Keratinocyte (primary cell): Measurements from ENCODE around the gene SYNJ2BP. TPM values are rescaled to one million over a fixed set of nuclear protein-coding genes. Genes with fewer than 3 reads are reported as not detected.
"Not testable (repeated sequence)": the region's sequence is repeated elsewhere in the genome, so short reads cannot be mapped to it uniquely, and the experiment has no call there.

Experiments used
- DNase-seq: peaks from one replicate; pipeline ENCODE4 v3.0.0-alpha.2; 2011; ENCODE audit warnings: low read depth, missing footprints, low spot score
- FAIRE-seq: peaks from 2 replicates; lab custom pipeline; 2011; peaks lifted over from hg19 to GRCh38; lab: Jason Lieb, UNC
- H2AFZ ChIP-seq: 2 replicates; pipeline ENCODE4 v1.6.0; 2012; ENCODE audit warnings: low read length, control low read depth, inconsistent platforms; ENCODE audit not compliant: control insufficient read depth
- H3K27ac ChIP-seq: 2 replicates; pipeline ENCODE4 v1.5.1; 2011; ENCODE audit warnings: low read length; ENCODE audit not compliant: control insufficient read depth, insufficient read depth
- H3K27me3 ChIP-seq: 3 replicates; pipeline ENCODE4 v1.6.0; 2011; ENCODE audit warnings: low read length; ENCODE audit not compliant: control insufficient read depth, insufficient read depth; ENCODE audit errors: extremely low read depth
- H3K36me3 ChIP-seq, 2 experiments: 2 replicates in 1 of 2; 3 replicates in 1 of 2; pipeline ENCODE4 v1.5.1; 2011; ENCODE audit warnings: low read length in 2 of 2, mild to moderate bottlenecking in 1 of 2; ENCODE audit not compliant: control insufficient read depth in 2 of 2, insufficient read depth in 2 of 2; ENCODE audit errors: extremely low read depth in 1 of 2
- H3K4me1 ChIP-seq: 3 replicates; pipeline ENCODE4 v1.5.1; 2011; ENCODE audit warnings: low read length; ENCODE audit not compliant: control insufficient read depth, insufficient read depth; ENCODE audit errors: extremely low read depth
- H3K4me2 ChIP-seq: 3 replicates; pipeline ENCODE4 v1.6.0; 2011; ENCODE audit warnings: low read depth, low read length; ENCODE audit not compliant: control insufficient read depth, insufficient read depth; ENCODE audit errors: extremely low read depth
- H3K4me3 ChIP-seq, 3 experiments: fragments of 200-600 bp in 1 of 3; sonication (generic) in 1 of 3; 2 replicates in 2 of 3; 3 replicates in 1 of 3; pipeline ENCODE4 v1.5.1; 2011 to 2016; ENCODE audit warnings: low read length in 3 of 3, mild to moderate bottlenecking in 3 of 3, control low read depth in 2 of 3, inconsistent platforms in 1 of 3, low read depth in 1 of 3, mixed read lengths in 1 of 3, mixed run types in 1 of 3, moderate library complexity in 1 of 3; ENCODE audit not compliant: control insufficient read depth in 2 of 3, insufficient read depth in 2 of 3; ENCODE audit errors: extremely low read depth in 1 of 3
- H3K79me2 ChIP-seq: 2 replicates; pipeline ENCODE4 v1.6.0; 2012; ENCODE audit warnings: low read length; ENCODE audit not compliant: control insufficient read depth, insufficient read depth
- H3K9ac ChIP-seq: 3 replicates; pipeline ENCODE4 v1.6.0; 2011; ENCODE audit warnings: low read length; ENCODE audit not compliant: control insufficient read depth, insufficient read depth; ENCODE audit errors: extremely low read depth
- H3K9me1 ChIP-seq: 3 replicates; pipeline ENCODE4 v1.6.0; 2011; ENCODE audit warnings: low read length; ENCODE audit not compliant: control insufficient read depth, insufficient read depth; ENCODE audit errors: extremely low read depth
- H3K9me3 ChIP-seq: 2 replicates; pipeline ENCODE4 v1.5.1; 2012; ENCODE audit warnings: low read depth, low read length; ENCODE audit not compliant: control insufficient read depth
- H4K20me1 ChIP-seq: 3 replicates; pipeline ENCODE4 v1.6.0; 2011; ENCODE audit warnings: low read length; ENCODE audit not compliant: control insufficient read depth, insufficient read depth; ENCODE audit errors: extremely low read depth
- EZH2 ChIP-seq: IDR thresholded peaks from one replicate; pipeline ENCODE4 v1.6.1; 2012; ENCODE audit warnings: inconsistent platforms, mild to moderate bottlenecking, low read length, moderate library complexity
- dilution Hi-C: fragments of 300-500 bp; cut with MboI; formaldehyde crosslinking; loops from one replicate; pipeline ENCODE4 v1.7.0; 2020; ENCODE audit warnings: low sequenced_read_pairs; ENCODE audit not compliant: extremely low pct_ligation_motif_present
- polyA plus RNA-seq, 5 experiments: library from polyadenylated mRNA; depleted of rRNA in 3 of 5; stranded (reverse) in 3 of 5; stranded (forward) in 1 of 5; unstranded in 1 of 5; fragments of >200 nt; gene quantifications; 1 replicate in 1 of 5; 2 replicates in 3 of 5; 3 replicates in 1 of 5; pipeline versions ENCODE4 v1.2.1 to v1.2.3, GENCODE V29; 2011 to 2012; ENCODE audit warnings: missing spikeins in 2 of 5, low read depth in 1 of 5, low replicate concordance in 1 of 5
- TF ChIP-seq, protein P1 (sequence below), 3 experiments: IDR thresholded peaks in 1 of 3; conservative IDR thresholded peaks in 1 of 3; optimal IDR thresholded peaks in 1 of 3; 2 replicates in 2 of 3; 3 replicates in 1 of 3; pipeline versions ENCODE3 to v1.5.1; 2011; ENCODE audit warnings: low read length in 3 of 3, mild to moderate bottlenecking in 3 of 3, moderate library complexity in 2 of 3, control low read depth in 1 of 3, inconsistent platforms in 1 of 3; ENCODE audit not compliant: insufficient read depth in 2 of 3; ENCODE audit errors: extremely low read depth in 1 of 3

Gene SYNJ2BP
- polyA plus RNA-seq, 1 donor (not counting 4 experiments of a cell fraction or from before 2014, with no cell fraction given), result 31.4 TPM

GRCh38 chr14:70422538-70422937 lies 5.6 kb upstream of the SYNJ2BP start:
- FAIRE-seq (no peak), DNase-seq (no peak)
- no peaks in the 10 kb centered on the region for H3K4me1 ChIP-seq

GRCh38 chr14:70419270-70419931 lies 2.5 kb upstream of the SYNJ2BP start:
- H3K4me1 ChIP-seq, H3K9ac ChIP-seq, H3K36me3 ChIP-seq, H3K4me3 ChIP-seq, H3K4me2 ChIP-seq, dilution Hi-C loops, H3K27me3 ChIP-seq, H3K9me3 ChIP-seq, FAIRE-seq, H3K9me1 ChIP-seq, DNase-seq, H2AFZ ChIP-seq, H4K20me1 ChIP-seq, H3K27ac ChIP-seq: not testable (repeated sequence)
- peaks cover 16% of the 10 kb centered on the region for H3K79me2 ChIP-seq

More at GRCh38 chr14:70422538-70422937, 5.6 kb upstream of the SYNJ2BP start:
- no peak overlapping the region for H2AFZ ChIP-seq
- no peaks in the 10 kb centered on the region for H3K36me3 ChIP-seq
- no peaks in the 10 kb centered on the region for H3K9me1 ChIP-seq
- H3K27ac ChIP-seq, result no peak overlapping the region
- no peaks in the 10 kb centered on the region for H3K79me2 ChIP-seq
- no peak overlapping the region for H3K4me2 ChIP-seq
- dilution Hi-C loops, result no loop called here
- H3K9me3 ChIP-seq, result no peaks in the 10 kb centered on the region
- TF ChIP-seq, protein P1, sequence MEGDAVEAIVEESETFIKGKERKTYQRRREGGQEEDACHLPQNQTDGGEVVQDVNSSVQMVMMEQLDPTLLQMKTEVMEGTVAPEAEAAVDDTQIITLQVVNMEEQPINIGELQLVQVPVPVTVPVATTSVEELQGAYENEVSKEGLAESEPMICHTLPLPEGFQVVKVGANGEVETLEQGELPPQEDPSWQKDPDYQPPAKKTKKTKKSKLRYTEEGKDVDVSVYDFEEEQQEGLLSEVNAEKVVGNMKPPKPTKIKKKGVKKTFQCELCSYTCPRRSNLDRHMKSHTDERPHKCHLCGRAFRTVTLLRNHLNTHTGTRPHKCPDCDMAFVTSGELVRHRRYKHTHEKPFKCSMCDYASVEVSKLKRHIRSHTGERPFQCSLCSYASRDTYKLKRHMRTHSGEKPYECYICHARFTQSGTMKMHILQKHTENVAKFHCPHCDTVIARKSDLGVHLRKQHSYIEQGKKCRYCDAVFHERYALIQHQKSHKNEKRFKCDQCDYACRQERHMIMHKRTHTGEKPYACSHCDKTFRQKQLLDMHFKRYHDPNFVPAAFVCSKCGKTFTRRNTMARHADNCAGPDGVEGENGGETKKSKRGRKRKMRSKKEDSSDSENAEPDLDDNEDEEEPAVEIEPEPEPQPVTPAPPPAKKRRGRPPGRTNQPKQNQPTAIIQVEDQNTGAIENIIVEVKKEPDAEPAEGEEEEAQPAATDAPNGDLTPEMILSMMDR (optimal IDR thresholded peaks at IDR 0.05 in 1 of 3, IDR thresholded peaks at IDR 0.05 in 1 of 3, conservative IDR thresholded peaks at IDR 0.05 in 1 of 3; ENCODE audit: extremely low read depth in 1 of 3, insufficient read depth in 2 of 3, low read length in 3 of 3), result no peak
- no peak for TF ChIP-seq EZH2
- no peaks in the 10 kb centered on the region for H4K20me1 ChIP-seq
- no peaks in the 10 kb centered on the region for H3K27me3 ChIP-seq
- no peak overlapping the region for H3K4me3 ChIP-seq
- no peak overlapping the region for H3K9ac ChIP-seq

DNA sequence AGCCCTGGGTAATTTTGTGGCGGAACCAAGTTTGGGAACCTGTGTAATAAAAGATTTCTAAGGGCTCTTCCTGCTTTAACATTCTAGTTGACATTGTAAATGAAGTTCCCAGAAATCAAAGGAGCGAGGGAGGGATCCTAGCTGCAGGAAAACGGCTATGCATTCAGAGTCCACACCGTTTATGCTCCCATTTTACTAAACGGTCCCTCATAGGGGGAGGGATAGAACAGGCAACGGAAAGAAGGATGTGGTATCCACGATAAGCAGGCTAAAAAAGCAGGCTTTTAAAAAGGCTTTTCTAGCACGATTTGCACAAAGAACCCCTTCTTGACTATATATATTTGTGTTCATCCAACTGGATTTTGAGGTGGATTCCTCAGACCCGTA lies 559 bp downstream of the SYNJ2BP start:
- dilution Hi-C loops, result no loop called here
- H3K27me3 ChIP-seq, result no peaks in the 10 kb centered on the region

More for the DNA sequence above, 559 bp downstream of the SYNJ2BP start:
- peak overlapping the region; percentile 78 for H3K9ac ChIP-seq
- no peak for FAIRE-seq
- H4K20me1 ChIP-seq, result no peaks in the 10 kb centered on the region
- H3K36me3 ChIP-seq, result no peaks in the 10 kb centered on the region
- peak overlapping the region; percentile 89 for H2AFZ ChIP-seq
- TF ChIP-seq, protein P1 (optimal IDR thresholded peaks at IDR 0.05 in 1 of 3, IDR thresholded peaks at IDR 0.05 in 1 of 3, conservative IDR thresholded peaks at IDR 0.05 in 1 of 3; ENCODE audit: extremely low read depth in 1 of 3, insufficient read depth in 2 of 3, low read length in 3 of 3), result no peak
- no peak for TF ChIP-seq EZH2
- DNase-seq, result no peak
- H3K4me2 ChIP-seq, result peak overlapping the region; percentile 85
- no peaks in the 10 kb centered on the region for H3K9me1 ChIP-seq
- H3K4me1 ChIP-seq, result peaks cover 3% of the 10 kb centered on the region
- H3K4me3 ChIP-seq, result peak overlapping the region; percentile 76 to 90 (median 88)
- H3K9me3 ChIP-seq, result no peaks in the 10 kb centered on the region
- peaks cover 23% of the 10 kb centered on the region for H3K79me2 ChIP-seq
- H3K27ac ChIP-seq, result peak overlapping the region; percentile 72
